ENCODE measurements around the gene ATN1.

DNA sequence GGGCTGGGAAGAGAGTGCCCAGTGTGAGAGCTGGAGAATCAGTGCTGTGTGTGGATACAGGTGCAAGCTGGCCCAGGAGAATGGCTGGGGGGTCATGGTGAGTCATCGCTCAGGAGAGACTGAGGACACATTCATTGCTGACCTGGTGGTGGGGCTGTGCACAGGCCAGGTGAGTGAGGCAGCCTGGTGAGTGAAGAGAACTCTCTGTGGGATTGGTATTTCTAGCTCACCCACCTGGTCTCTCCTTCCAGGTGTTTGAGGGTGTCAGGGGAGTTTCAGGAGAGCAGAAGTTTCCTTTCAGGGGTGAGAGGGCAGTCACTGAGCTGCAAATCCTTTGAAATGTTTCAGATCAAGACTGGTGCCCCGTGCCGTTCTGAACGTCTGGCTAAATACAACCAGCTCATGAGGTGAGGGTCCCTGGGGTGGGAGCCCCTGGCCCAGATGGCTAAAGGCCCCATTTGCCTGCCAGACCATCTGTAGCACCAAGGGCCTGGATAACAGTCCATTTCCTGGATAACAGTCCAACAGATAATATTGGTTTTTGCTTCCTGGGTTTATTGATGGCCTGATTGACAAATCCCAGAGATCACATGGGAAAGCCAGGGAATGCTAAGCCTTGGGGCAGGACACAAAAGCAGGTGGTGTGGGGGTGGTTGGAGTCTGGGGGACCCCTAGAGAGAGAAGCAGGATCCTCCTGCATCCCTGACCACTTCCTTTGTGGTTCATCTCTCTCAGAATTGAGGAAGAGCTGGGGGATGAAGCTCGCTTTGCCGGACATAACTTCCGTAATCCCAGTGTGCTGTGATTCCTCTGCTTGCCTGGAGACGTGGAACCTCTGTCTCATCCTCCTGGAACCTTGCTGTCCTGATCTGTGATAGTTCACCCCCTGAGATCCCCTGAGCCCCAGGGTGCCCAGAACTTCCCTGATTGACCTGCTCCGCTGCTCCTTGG lies 5.5 kb upstream of the ATN1 start:
- TF ChIP-seq, protein P1, sequence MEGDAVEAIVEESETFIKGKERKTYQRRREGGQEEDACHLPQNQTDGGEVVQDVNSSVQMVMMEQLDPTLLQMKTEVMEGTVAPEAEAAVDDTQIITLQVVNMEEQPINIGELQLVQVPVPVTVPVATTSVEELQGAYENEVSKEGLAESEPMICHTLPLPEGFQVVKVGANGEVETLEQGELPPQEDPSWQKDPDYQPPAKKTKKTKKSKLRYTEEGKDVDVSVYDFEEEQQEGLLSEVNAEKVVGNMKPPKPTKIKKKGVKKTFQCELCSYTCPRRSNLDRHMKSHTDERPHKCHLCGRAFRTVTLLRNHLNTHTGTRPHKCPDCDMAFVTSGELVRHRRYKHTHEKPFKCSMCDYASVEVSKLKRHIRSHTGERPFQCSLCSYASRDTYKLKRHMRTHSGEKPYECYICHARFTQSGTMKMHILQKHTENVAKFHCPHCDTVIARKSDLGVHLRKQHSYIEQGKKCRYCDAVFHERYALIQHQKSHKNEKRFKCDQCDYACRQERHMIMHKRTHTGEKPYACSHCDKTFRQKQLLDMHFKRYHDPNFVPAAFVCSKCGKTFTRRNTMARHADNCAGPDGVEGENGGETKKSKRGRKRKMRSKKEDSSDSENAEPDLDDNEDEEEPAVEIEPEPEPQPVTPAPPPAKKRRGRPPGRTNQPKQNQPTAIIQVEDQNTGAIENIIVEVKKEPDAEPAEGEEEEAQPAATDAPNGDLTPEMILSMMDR (IDR thresholded peaks at IDR 0.05): no peak
- TF ChIP-seq POLR2A (IDR thresholded peaks at IDR 0.05): no peak

Measured in heart left ventricle (tissue), 13 donors.